IMR-90 (cell line): ENCODE results near the gene RNASET2. TPM values are rescaled to one million over a fixed set of nuclear protein-coding genes. Genes with fewer than 3 reads are reported as not detected.

Experiments
- ATAC-seq: fragments of 200-7000 bp; cut with Tn5 transposase; 2 replicates; pipeline ENCODE4 v1.9.1; 2020; ENCODE audit warnings: low read depth, mild to moderate bottlenecking, moderate library complexity
- BruUV-seq: library from RNA; stranded (reverse); fragments of 400-500 nt; replicated peaks from 2 replicates; lab custom pipeline; 2021; lab: Mats Ljungman, UMichigan
- CTCF ChIA-PET: fragments of 300-600 bp; formaldehyde crosslinking; extraction: SDS; loops from one replicate; lab custom pipeline; 2021; ENCODE audit warnings: antibody characterized with exemption; lab: Yijun Ruan, JAX
- POLR2A ChIA-PET: fragments of 300-600 bp; sonication (Branson Sonifier 250); formaldehyde crosslinking; loops from one replicate; lab custom pipeline; 2022; ENCODE audit warnings: antibody characterized with exemption; ENCODE audit not compliant: unreplicated experiment; lab: Charles Lee
- DNase-seq: peaks from one replicate; pipeline ENCODE4 v3.0.0; 2013
- H2AFZ ChIP-seq: replicated peaks from 2 replicates; pipeline ENCODE3; 2013; ENCODE audit warnings: low read length, mild to moderate bottlenecking; ENCODE audit not compliant: poor library complexity
- H2AK5ac ChIP-seq: 2 replicates; pipeline ENCODE4 v1.6.1; 2013; ENCODE audit warnings: low read depth, low read length, inconsistent platforms
- H2AK9ac ChIP-seq: replicated peaks from 2 replicates; pipeline ENCODE3; 2013; ENCODE audit warnings: mild to moderate bottlenecking, low read depth, low read length, moderate library complexity; ENCODE audit not compliant: poor library complexity
- H2BK120ac ChIP-seq: 2 replicates; pipeline ENCODE4 v1.6.1; 2013; ENCODE audit warnings: low read depth, low read length, inconsistent platforms
- H2BK15ac ChIP-seq: 3 replicates; pipeline ENCODE4 v1.6.1; 2013; ENCODE audit warnings: low read depth, low read length, inconsistent platforms
- H2BK20ac ChIP-seq: 2 replicates; pipeline ENCODE4 v1.6.1; 2013; ENCODE audit warnings: low read depth, mild to moderate bottlenecking, inconsistent platforms, low read length, moderate library complexity
- H2BK5ac ChIP-seq: 2 replicates; pipeline ENCODE4 v1.6.1; 2013; ENCODE audit warnings: mild to moderate bottlenecking, low read depth, low read length, inconsistent platforms; ENCODE audit not compliant: poor library complexity, severe bottlenecking
- H3K14ac ChIP-seq: replicated peaks from 2 replicates; pipeline ENCODE4 v1.6.1; 2013; ENCODE audit warnings: low read depth, low read length, inconsistent platforms
- H3K18ac ChIP-seq: 2 replicates; pipeline ENCODE4 v1.6.1; 2013; ENCODE audit warnings: low read depth, low read length, control low read depth
- H3K23ac ChIP-seq: 2 replicates; pipeline ENCODE4 v1.6.1; 2013; ENCODE audit warnings: low read depth, low read length, inconsistent platforms
- H3K27ac ChIP-seq: 2 replicates; pipeline ENCODE4 v1.5.1; 2013; ENCODE audit warnings: mild to moderate bottlenecking, control low read depth, low read length; ENCODE audit not compliant: insufficient read depth
- H3K27me3 ChIP-seq: 2 replicates; pipeline ENCODE4 v1.6.1; 2013; ENCODE audit warnings: low read length; ENCODE audit not compliant: control insufficient read depth, insufficient read depth
- H3K36me3 ChIP-seq: 2 replicates; pipeline ENCODE4 v1.6.1; 2013; ENCODE audit warnings: low read length, mixed read lengths; ENCODE audit not compliant: control insufficient read depth, insufficient read depth
- H3K4ac ChIP-seq: 2 replicates; pipeline ENCODE4 v1.6.1; 2013; ENCODE audit warnings: low read depth, low read length, inconsistent platforms
- H3K4me1 ChIP-seq: 2 replicates; pipeline ENCODE4 v1.6.1; 2013; ENCODE audit warnings: low read length, mixed read lengths; ENCODE audit not compliant: control insufficient read depth, insufficient read depth
- H3K4me2 ChIP-seq: 2 replicates; pipeline ENCODE4 v1.6.1; 2013; ENCODE audit warnings: low read depth, mild to moderate bottlenecking, control low read depth, low read length, moderate library complexity
- H3K4me3 ChIP-seq: 2 replicates; pipeline ENCODE4 v1.5.1; 2013; ENCODE audit warnings: low read depth, mild to moderate bottlenecking, control low read depth, low read length, moderate library complexity; ENCODE audit not compliant: insufficient read depth
- H3K56ac ChIP-seq: 2 replicates; pipeline ENCODE4 v1.6.1; 2013; ENCODE audit warnings: low read length, inconsistent platforms; ENCODE audit not compliant: insufficient read depth; ENCODE audit errors: extremely low read depth
- H3K79me1 ChIP-seq, 2 experiments: 2 replicates each; pipeline ENCODE4 v1.6.1; 2013; ENCODE audit warnings: low read length in 2 of 2, inconsistent platforms in 1 of 2, low read depth in 1 of 2
- H3K9ac ChIP-seq: 2 replicates; pipeline ENCODE4 v1.6.1; 2013; ENCODE audit warnings: low read depth, low read length, control low read depth
- H3K9me1 ChIP-seq: 2 replicates; pipeline ENCODE4 v1.6.1; 2013; ENCODE audit warnings: low read length, inconsistent platforms; ENCODE audit not compliant: insufficient read depth
- H3K9me3 ChIP-seq: 2 replicates; pipeline ENCODE4 v1.6.1; 2013; ENCODE audit warnings: low read length; ENCODE audit not compliant: control insufficient read depth, insufficient read depth
- H4K20me1 ChIP-seq: 2 replicates; pipeline ENCODE4 v1.6.1; 2013; ENCODE audit warnings: low read length, inconsistent platforms; ENCODE audit not compliant: insufficient read depth
- H4K5ac ChIP-seq: 2 replicates; pipeline ENCODE4 v1.6.1; 2013; ENCODE audit warnings: mild to moderate bottlenecking, low read depth, low read length, control low read depth
- H4K8ac ChIP-seq, 2 experiments: 2 replicates each; pipeline ENCODE4 v1.6.1; 2013; ENCODE audit warnings: low read depth in 2 of 2, low read length in 2 of 2, control low read depth in 1 of 2, inconsistent platforms in 1 of 2
- H4K91ac ChIP-seq: 2 replicates; pipeline ENCODE4 v1.6.1; 2013; ENCODE audit warnings: low read depth, low read length, inconsistent platforms; ENCODE audit not compliant: insufficient read depth
- BHLHE40 ChIP-seq: fragments of 150-350 bp; IDR thresholded peaks from 2 replicates; pipeline ENCODE4 v1.6.1; 2016; ENCODE audit warnings: mild to moderate bottlenecking, low read depth, low read length
- CEBPB ChIP-seq: IDR thresholded peaks from 2 replicates; pipeline ENCODE4 v1.6.1; 2012; ENCODE audit warnings: low read depth, low read length, improper control_type of control experiment
- CHD1 ChIP-seq: IDR thresholded peaks from 2 replicates; pipeline ENCODE4 v1.6.1; 2012; ENCODE audit warnings: low read depth, low read length, improper control_type of control experiment
- ELK1 ChIP-seq: fragments of 150-350 bp; IDR thresholded peaks from 2 replicates; pipeline ENCODE4 v1.6.1; 2016; ENCODE audit warnings: low read depth, mild to moderate bottlenecking, low read length, moderate library complexity, borderline replicate concordance
- FOS ChIP-seq: fragments of 150-350 bp; IDR thresholded peaks from 2 replicates; pipeline ENCODE4 v1.6.1; 2016; ENCODE audit warnings: low read depth, low read length
- MAFK ChIP-seq: IDR thresholded peaks from 2 replicates; pipeline ENCODE4 v1.6.1; 2012; ENCODE audit warnings: low read depth, low read length, improper control_type of control experiment
- MAZ ChIP-seq: IDR thresholded peaks from 2 replicates; pipeline ENCODE4 v1.6.1; 2012; ENCODE audit warnings: low read depth, mild to moderate bottlenecking, low read length, improper control_type of control experiment, moderate library complexity, borderline replicate concordance
- MXI1 ChIP-seq: IDR thresholded peaks from 2 replicates; pipeline ENCODE4 v1.6.1; 2012; ENCODE audit warnings: low read depth, mild to moderate bottlenecking, low read length, moderate library complexity, borderline replicate concordance
- NFE2L2 ChIP-seq: fragments of 150-350 bp; IDR thresholded peaks from 2 replicates; pipeline ENCODE4 v1.6.1; 2016; ENCODE audit warnings: low read depth, mild to moderate bottlenecking, low read length
- POLR2A ChIP-seq: IDR thresholded peaks from 2 replicates; pipeline ENCODE4 v1.6.1; 2012; ENCODE audit warnings: mild to moderate bottlenecking, low read depth, low read length
- RAD21 ChIP-seq: IDR thresholded peaks from 2 replicates; pipeline ENCODE4 v1.6.1; 2012; ENCODE audit warnings: low read length, improper control_type of control experiment
- RCOR1 ChIP-seq: IDR thresholded peaks from 2 replicates; pipeline ENCODE4 v1.6.1; 2012; ENCODE audit warnings: mild to moderate bottlenecking, low read length, improper control_type of control experiment; ENCODE audit not compliant: insufficient replicate concordance
- RFX5 ChIP-seq: IDR thresholded peaks from 2 replicates; pipeline ENCODE4 v1.8.0; 2012; ENCODE audit warnings: low read depth, mild to moderate bottlenecking, low read length, moderate library complexity
- SMC3 ChIP-seq: fragments of 150-350 bp; IDR thresholded peaks from 2 replicates; pipeline ENCODE4 v1.6.1; 2016; ENCODE audit warnings: low read depth, mild to moderate bottlenecking, antibody characterized with exemption, low read length, moderate library complexity
- USF2 ChIP-seq: fragments of 150-350 bp; IDR thresholded peaks from 2 replicates; pipeline ENCODE4 v1.6.1; 2017; ENCODE audit warnings: mild to moderate bottlenecking, antibody characterized with exemption, low read length, low read depth
- WGBS, 2 experiments: methylation state at CpG; one replicate each; pipeline versions ENCODE4 v1.1.5 to v1.1.7; 2013; ENCODE audit warnings: missing lambda C conversion rate in 2 of 2; ENCODE audit not compliant: insufficient read length in 1 of 2; ENCODE audit errors: extremely low coverage in 2 of 2; 5-methylcytosine and 5-hydroxymethylcytosine counted together
- dilution Hi-C: fragments of 300-500 bp; cut with HindIII; formaldehyde crosslinking; loops from one replicate; pipeline ENCODE4 v1.14.3; 2018; ENCODE audit warnings: low sequenced_read_pairs; ENCODE audit not compliant: unreplicated experiment
- in situ Hi-C: fragments of 300-500 bp; cut with MboI; formaldehyde crosslinking; loops from 3 replicates; pipeline ENCODE4 v1.14.3; 2019; ENCODE audit warnings: low sequenced_read_pairs, inconsistent platforms, mixed read lengths
- intact Hi-C: fragments of 100-400 bp; cut with micrococcal nuclease; formaldehyde crosslinking; loops from 2 replicates; pipeline ENCODE4 v1.10.0; 2022
- polyA plus RNA-seq, 3 experiments: library from polyadenylated mRNA; depleted of rRNA; stranded (reverse); fragments of >200 nt; gene quantifications; 2 replicates each; pipeline ENCODE4 v1.2.3, GENCODE V29; 2012; ENCODE audit warnings: low replicate concordance in 1 of 3
- total RNA-seq: library from RNA; depleted of rRNA; stranded (reverse); fragments of >200 nt; gene quantifications from 2 replicates; pipeline ENCODE4 v1.2.3, GENCODE V29; 2012
- TF ChIP-seq, protein P1 (sequence below): conservative IDR thresholded peaks from 2 replicates; pipeline ENCODE4 v1.5.1; 2012; ENCODE audit warnings: mild to moderate bottlenecking, low read depth, low read length, improper control_type of control experiment

RNASET2 gene
- total and polyA plus RNA-seq, 2 of the 4 experiments (the other 2 are of a cell fraction), result 13.6 to 24.9 TPM

DNA sequence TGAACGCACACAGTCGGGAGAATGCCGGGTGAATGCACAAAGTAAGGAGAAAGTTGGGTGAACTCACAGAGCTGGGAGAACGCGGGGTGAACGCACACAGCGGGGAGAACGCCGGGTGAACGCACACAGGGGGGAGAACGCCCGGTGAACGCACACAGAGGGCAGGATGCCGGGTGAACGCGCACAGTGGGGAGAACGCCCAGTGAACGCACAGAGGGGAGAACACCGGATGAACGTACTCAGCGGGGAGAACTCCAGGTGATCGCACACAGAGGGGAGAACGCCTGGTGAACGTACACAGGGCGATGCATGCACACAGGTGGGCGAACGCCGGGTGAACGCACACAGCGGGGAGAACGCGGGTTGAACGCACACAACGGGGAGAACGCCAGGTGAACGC, 57.4 kb downstream of the RNASET2 start:
- no peak overlapping the region for H3K4me2 ChIP-seq
- no TSS peak for BruUV-seq
- no peak overlapping the region for H4K8ac ChIP-seq
- H3K36me3 ChIP-seq, result no peaks in the 10 kb centered on the region
- DNase-seq, result no peak
- H2BK120ac ChIP-seq, result no peak overlapping the region
- peaks cover 5% of the 10 kb centered on the region; the same call in 1 of the 2 replicates for H3K9me3 ChIP-seq
- no peaks in the 10 kb centered on the region for H3K79me1 ChIP-seq
- H2AK5ac ChIP-seq, result no peak overlapping the region
- H4K91ac ChIP-seq, result no peak overlapping the region
- H3K18ac ChIP-seq, result no peak overlapping the region
- no peaks in the 10 kb centered on the region for H3K9me1 ChIP-seq
- no peak overlapping the region for H3K27ac ChIP-seq
- no peak overlapping the region for H3K56ac ChIP-seq
- H3K9ac ChIP-seq, result no peak overlapping the region
- dilution Hi-C loops (no loop called here), in situ Hi-C loops (no loop called here), intact Hi-C loops (no loop called here)
- H2BK15ac ChIP-seq, result no peak overlapping the region
- no peak overlapping the region for H3K4ac ChIP-seq
- no peak overlapping the region for H3K4me3 ChIP-seq
- H3K14ac ChIP-seq, result no peak overlapping the region
- WGBS, 2 experiments, result 94% methylated on average over 17 of the region's 36 CpGs; no CpG with 5 or more reads in 1 of the 2 experiments
- H2BK5ac ChIP-seq, result no peak overlapping the region
- H3K27me3 ChIP-seq, result no peaks in the 10 kb centered on the region; the same call in 1 of the 2 replicates
- ATAC-seq, result no peak
- H2AFZ ChIP-seq, result no peak overlapping the region
- H3K23ac ChIP-seq, result no peak overlapping the region
- no peaks in the 10 kb centered on the region for H4K20me1 ChIP-seq
- CTCF ChIA-PET, result no interaction called here
- no peak overlapping the region for H4K5ac ChIP-seq
- H2AK9ac ChIP-seq, result no peak overlapping the region
- H3K4me1 ChIP-seq, result no peaks in the 10 kb centered on the region
- POLR2A ChIA-PET, result no interaction called here
- no peak overlapping the region for H2BK20ac ChIP-seq
- TF ChIP-seq ELK1 (no peak), MAFK (no peak), RAD21 (no peak), FOS (no peak), MXI1 (no peak), POLR2A (no peak), RFX5 (no peak), CEBPB (no peak), CHD1 (no peak), RCOR1 (no peak), NFE2L2 (no peak), USF2 (no peak), BHLHE40 (no peak), SMC3 (no peak), MAZ (no peak)
- TF ChIP-seq, protein P1, sequence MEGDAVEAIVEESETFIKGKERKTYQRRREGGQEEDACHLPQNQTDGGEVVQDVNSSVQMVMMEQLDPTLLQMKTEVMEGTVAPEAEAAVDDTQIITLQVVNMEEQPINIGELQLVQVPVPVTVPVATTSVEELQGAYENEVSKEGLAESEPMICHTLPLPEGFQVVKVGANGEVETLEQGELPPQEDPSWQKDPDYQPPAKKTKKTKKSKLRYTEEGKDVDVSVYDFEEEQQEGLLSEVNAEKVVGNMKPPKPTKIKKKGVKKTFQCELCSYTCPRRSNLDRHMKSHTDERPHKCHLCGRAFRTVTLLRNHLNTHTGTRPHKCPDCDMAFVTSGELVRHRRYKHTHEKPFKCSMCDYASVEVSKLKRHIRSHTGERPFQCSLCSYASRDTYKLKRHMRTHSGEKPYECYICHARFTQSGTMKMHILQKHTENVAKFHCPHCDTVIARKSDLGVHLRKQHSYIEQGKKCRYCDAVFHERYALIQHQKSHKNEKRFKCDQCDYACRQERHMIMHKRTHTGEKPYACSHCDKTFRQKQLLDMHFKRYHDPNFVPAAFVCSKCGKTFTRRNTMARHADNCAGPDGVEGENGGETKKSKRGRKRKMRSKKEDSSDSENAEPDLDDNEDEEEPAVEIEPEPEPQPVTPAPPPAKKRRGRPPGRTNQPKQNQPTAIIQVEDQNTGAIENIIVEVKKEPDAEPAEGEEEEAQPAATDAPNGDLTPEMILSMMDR, result no peak
